BLaER1 treated with 17β-estradiol and CSF1 and Interleukin-3, amounts not matched to agents 10 nM and 100 nM (cell line): ENCODE measurements around the gene B4GALT6.
A peak's percentile ranks its signal among the peaks of the same experiment; 100 is the strongest.
"Not testable (repeated sequence)": the region's sequence is repeated elsewhere in the genome, so short reads cannot be mapped to it uniquely, and the experiment has no call there.

Experiments used
- H3K27ac ChIP-seq, 11 experiments: shearing (Covaris generic); formaldehyde crosslinking; 2 replicates each; pipeline ENCODE4 v1.8.1; 2022
- H3K27me3 ChIP-seq, 11 experiments: shearing (Covaris generic); formaldehyde crosslinking; 2 replicates each; pipeline ENCODE4 v1.8.1; 2022
- H3K36me3 ChIP-seq, 11 experiments: shearing (Covaris generic); formaldehyde crosslinking; 2 replicates each; pipeline ENCODE4 v1.8.1; 2022
- H3K4me1 ChIP-seq, 10 experiments: shearing (Covaris generic); formaldehyde crosslinking; 2 replicates each; pipeline ENCODE4 v1.8.1; 2022
- H3K4me2 ChIP-seq, 11 experiments: shearing (Covaris generic); formaldehyde crosslinking; 2 replicates each; pipeline ENCODE4 v1.8.1; 2022
- H3K4me3 ChIP-seq, 10 experiments: shearing (Covaris generic); formaldehyde crosslinking; 2 replicates each; pipeline ENCODE4 v1.8.1; 2022
- H3K9ac ChIP-seq, 11 experiments: shearing (Covaris generic); formaldehyde crosslinking; 2 replicates each; pipeline ENCODE4 v1.8.1; 2022
- H3K9me3 ChIP-seq, 11 experiments: shearing (Covaris generic); formaldehyde crosslinking; replicated peaks in 1 of 11; 2 replicates each; pipeline ENCODE4 v1.8.1; 2022
- H4K20me1 ChIP-seq, 11 experiments: shearing (Covaris generic); formaldehyde crosslinking; 2 replicates each; pipeline ENCODE4 v1.8.1; 2022
- Cebpa-rat ChIP-seq, 11 experiments: shearing (Covaris generic); IDR thresholded peaks; 2 replicates each; pipeline ENCODE4 v1.8.1; 2022

B4GALT6 gene

GRCh38 chr18:31684279-31685096, at the start of gene B4GALT6:
TSS of gene B4GALT6 (minus strand) at chr18:31684581. CDS start at chr18:31684426, 155 bp downstream.
- Histone ChIP-seq H3K27ac (peak within 1 kb of the TSS; percentile 47 to 85 (median 83); a peak in 21 of 22 replicates), H3K9me3 (no peaks in the 10 kb centered on the region), H3K27me3 (peaks cover 5 to 23% (median 16%) of the 10 kb centered on the region in 11 experiments; a peak in 19 of 22 replicates), H3K4me3 (peak within 1 kb of the TSS; percentile 78 to 92 (median 85)), H4K20me1 (0 out of 22 replicates have a peak, but pooled peaks cover 0 to 5% (median 0%) of the 10 kb centered on the region in 11 experiments), H3K4me2 (peak within 1 kb of the TSS; percentile 78 to 96 (median 92)), H3K36me3 (no peaks in the 10 kb centered on the region), H3K9ac (peak within 1 kb of the TSS; percentile 76 to 88 (median 85)), H3K4me1 (peaks cover 7 to 31% (median 15%) of the 10 kb centered on the region in 10 experiments; a peak in 18 of 20 replicates)
- TF ChIP-seq Cebpa-rat (IDR thresholded peaks at IDR 0.05), result no peak

GRCh38 chr18:31731628-31732027, 47.2 kb upstream of the B4GALT6 start:
- no peaks in the 10 kb centered on the region for H3K27me3 ChIP-seq

GRCh38 chr18:31729196-31729595, 44.8 kb upstream of the B4GALT6 start:
- not testable (repeated sequence) for H3K4me3 ChIP-seq, H3K9me3 ChIP-seq, H3K9ac ChIP-seq, H3K4me2 ChIP-seq, H3K36me3 ChIP-seq, H3K27ac ChIP-seq, H4K20me1 ChIP-seq, H3K4me1 ChIP-seq
- peaks cover 9 to 16% (median 12%) of the 10 kb centered on the region in 11 experiments for H3K27me3 ChIP-seq

More at GRCh38 chr18:31731628-31732027, 47.2 kb upstream of the B4GALT6 start:
- H4K20me1 ChIP-seq, result no peaks in the 10 kb centered on the region
- no peak for TF ChIP-seq Cebpa-rat (IDR thresholded peaks at IDR 0.05)
- no peaks in the 10 kb centered on the region for H3K9me3 ChIP-seq
- no peaks in the 10 kb centered on the region for H3K36me3 ChIP-seq
- H3K4me1 ChIP-seq, result peaks cover 0 to 5% (median 0%) of the 10 kb centered on the region in 10 experiments; a peak in 5 of 20 replicates
- no peak overlapping the region for H3K9ac ChIP-seq
- no peak overlapping the region for H3K4me2 ChIP-seq
- no peak overlapping the region for H3K27ac ChIP-seq
- H3K4me3 ChIP-seq, result no peak overlapping the region

GRCh38 chr18:31723990-31724711, 39.8 kb upstream of the B4GALT6 start:
- H3K9me3 ChIP-seq, result peaks cover 3 to 8% (median 7%) of the 10 kb centered on the region in 11 experiments; a peak in 18 of 22 replicates
- no peak overlapping the region for H3K4me2 ChIP-seq
- TF ChIP-seq Cebpa-rat (IDR thresholded peaks at IDR 0.05), result no peak
- no peak overlapping the region for H3K9ac ChIP-seq
- no peaks in the 10 kb centered on the region for H3K4me1 ChIP-seq
- peaks cover 13 to 29% (median 23%) of the 10 kb centered on the region in 11 experiments for H3K27me3 ChIP-seq
- H3K27ac ChIP-seq, result no peak overlapping the region
- no peaks in the 10 kb centered on the region for H4K20me1 ChIP-seq
- no peak overlapping the region for H3K4me3 ChIP-seq
- H3K36me3 ChIP-seq, result no peaks in the 10 kb centered on the region

- Histone ChIP-seq H3K36me3 (no peaks in the 10 kb centered on the region), H3K4me2 (no peak overlapping the region), H3K9me3 (peaks cover 8 to 13% (median 12%) of the 10 kb centered on the region in 11 experiments; a peak in 18 of 22 replicates), H3K27me3 (peaks cover 13 to 29% (median 23%) of the 10 kb centered on the region in 11 experiments), H3K4me3 (no peak overlapping the region), H3K27ac (no peak overlapping the region), H3K9ac (no peak overlapping the region), H3K4me1 (peaks cover 0 to under 1% (median 0%) of the 10 kb centered on the region in 10 experiments; a peak in 3 of 20 replicates), H4K20me1 (no peaks in the 10 kb centered on the region)
- TF ChIP-seq Cebpa-rat (IDR thresholded peaks at IDR 0.05), result no peak
These were observed 39.2 kb upstream of the B4GALT6 start for GRCh38 chr18:31723639-31723989.

GRCh38 chr18:31722369-31722957, 38.1 kb upstream of the B4GALT6 start:
- H3K4me3 ChIP-seq, result no peak overlapping the region
- H3K4me2 ChIP-seq, result no peak overlapping the region
- peaks cover 8 to 15% (median 13%) of the 10 kb centered on the region in 11 experiments; a peak in 18 of 22 replicates for H3K9me3 ChIP-seq
- H3K27ac ChIP-seq, result no peak overlapping the region
- H3K9ac ChIP-seq, result no peak overlapping the region
- peaks cover 13 to 29% (median 23%) of the 10 kb centered on the region in 11 experiments for H3K27me3 ChIP-seq
- TF ChIP-seq Cebpa-rat (IDR thresholded peaks at IDR 0.05), result no peak
- no peaks in the 10 kb centered on the region for H4K20me1 ChIP-seq
- H3K4me1 ChIP-seq, result peaks cover 0 to 12% (median 10%) of the 10 kb centered on the region in 10 experiments; a peak in 12 of 20 replicates
- H3K36me3 ChIP-seq, result no peaks in the 10 kb centered on the region

GRCh38 chr18:31721601-31722000, 37.2 kb upstream of the B4GALT6 start:
- Histone ChIP-seq H3K27ac (no peak overlapping the region), H3K36me3 (no peaks in the 10 kb centered on the region), H3K4me1 (peaks cover 0 to 14% (median 11%) of the 10 kb centered on the region in 10 experiments; a peak in 12 of 20 replicates), H3K9ac (no peak overlapping the region), H3K27me3 (peaks cover 13 to 29% (median 23%) of the 10 kb centered on the region in 11 experiments), H3K9me3 (peaks cover 8 to 15% (median 13%) of the 10 kb centered on the region in 11 experiments; a peak in 18 of 22 replicates), H4K20me1 (no peaks in the 10 kb centered on the region), H3K4me2 (no peak overlapping the region), H3K4me3 (no peak overlapping the region)
- TF ChIP-seq Cebpa-rat (IDR thresholded peaks at IDR 0.05), result no peak

GRCh38 chr18:31720867-31721266, 36.5 kb upstream of the B4GALT6 start:
- peaks cover 13 to 29% (median 23%) of the 10 kb centered on the region in 11 experiments for H3K27me3 ChIP-seq
- peaks cover 0 to 14% (median 11%) of the 10 kb centered on the region in 10 experiments; a peak in 12 of 20 replicates for H3K4me1 ChIP-seq
- H3K9me3 ChIP-seq, result peaks cover 8 to 15% (median 13%) of the 10 kb centered on the region in 11 experiments; a peak in 18 of 22 replicates
- no peak for TF ChIP-seq Cebpa-rat (IDR thresholded peaks at IDR 0.05)
- no peak overlapping the region for H3K27ac ChIP-seq
- no peak overlapping the region for H3K9ac ChIP-seq
- no peak overlapping the region for H3K4me2 ChIP-seq
- no peaks in the 10 kb centered on the region for H4K20me1 ChIP-seq
- H3K4me3 ChIP-seq, result no peak overlapping the region
- H3K36me3 ChIP-seq, result no peaks in the 10 kb centered on the region
